B cell (primary cell): Measurements from ENCODE around the gene RAPH1. TPM values are rescaled to one million over a fixed set of nuclear protein-coding genes. Genes with fewer than 3 reads are reported as not detected.

Experiments
- ATAC-seq: fragments of 200-7000 bp; cut with Tn5 transposase; one replicate; pipeline ENCODE4 v1.10.0; 2021; ENCODE audit warnings: low read depth, mild to moderate bottlenecking, moderate number of reproducible peaks, moderate library complexity
- CTCF ChIA-PET: fragments of 350-600 bp; sonication (Branson Sonifier 250); formaldehyde crosslinking; loops from one replicate; lab custom pipeline; 2021; ENCODE audit warnings: antibody characterized with exemption, inconsistent platforms; lab: Charles Lee
- POLR2A ChIA-PET: fragments of 350-600 bp; sonication (Branson Sonifier 250); formaldehyde crosslinking; loops from one replicate; lab custom pipeline; 2021; ENCODE audit warnings: antibody characterized with exemption; lab: Charles Lee
- DNase-seq: peaks from one replicate; pipeline ENCODE4 v3.0.0; 2013
- H2AFZ ChIP-seq: 2 replicates; pipeline ENCODE4 v1.6.1; 2012; ENCODE audit warnings: mild to moderate bottlenecking, low read depth, low read length; ENCODE audit not compliant: insufficient read depth, poor library complexity, severe bottlenecking
- H3K27ac ChIP-seq, 2 donors: 1 replicate in 1 of 2; 2 replicates in 1 of 2; pipeline ENCODE4 v1.5.1; 2012 to 2013; ENCODE audit warnings: low read length in 2 of 2, mild to moderate bottlenecking in 2 of 2, moderate library complexity in 1 of 2
- H3K27me3 ChIP-seq, 4 experiments: fragments of 200-600 bp in 1 of 4; sonication (generic) in 1 of 4; replicated peaks in 1 of 4; 1 replicate in 2 of 4; 2 replicates in 2 of 4; pipeline versions ENCODE4 v1.6.1 to v1.7.0; 2013 to 2016; ENCODE audit warnings: low read length in 3 of 4, mild to moderate bottlenecking in 2 of 4, mixed read lengths in 1 of 4, moderate library complexity in 1 of 4; ENCODE audit not compliant: insufficient read depth in 4 of 4, control insufficient read depth in 3 of 4; ENCODE audit errors: control extremely low read depth in 1 of 4
- H3K36me3 ChIP-seq, 2 experiments: replicated peaks in 1 of 2; 1 replicate in 1 of 2; 2 replicates in 1 of 2; pipeline versions ENCODE4 v1.6.1 to v1.7.1; 2013; ENCODE audit warnings: low read length in 1 of 2; ENCODE audit not compliant: insufficient read depth in 2 of 2, control insufficient read depth in 1 of 2; ENCODE audit errors: control extremely low read depth in 1 of 2, extremely low read depth in 1 of 2
- H3K4me1 ChIP-seq, 2 donors: fragments of 200-600 bp in 1 of 2; sonication (generic) in 1 of 2; 1 replicate in 1 of 2; 2 replicates in 1 of 2; pipeline versions ENCODE4 v1.5.1 to v1.6.1; 2013 to 2017; ENCODE audit warnings: low read length in 2 of 2; ENCODE audit not compliant: control insufficient read depth in 2 of 2, insufficient read depth in 2 of 2
- H3K4me2 ChIP-seq: replicated peaks from 2 replicates; pipeline ENCODE3; 2012; ENCODE audit warnings: mild to moderate bottlenecking, low read depth, low read length; ENCODE audit not compliant: poor library complexity, severe bottlenecking
- H3K4me3 ChIP-seq, 5 experiments: fragments of 200-600 bp in 1 of 5; sonication (generic) in 1 of 5; 1 replicate in 3 of 5; 2 replicates in 2 of 5; pipeline versions ENCODE4 v1.5.1 to v1.7.0; 2011 to 2016; ENCODE audit warnings: low read length in 4 of 5, mild to moderate bottlenecking in 4 of 5, low read depth in 2 of 5, control low read depth in 1 of 5, moderate library complexity in 1 of 5; ENCODE audit not compliant: insufficient read depth in 1 of 5; ENCODE audit errors: control extremely low read depth in 1 of 5, extremely low read depth in 1 of 5
- H3K79me2 ChIP-seq: fragments of 200-600 bp; sonication (generic); one replicate; pipeline ENCODE4 v1.6.0; 2016; ENCODE audit warnings: low read length; ENCODE audit not compliant: control insufficient read depth, insufficient read depth
- H3K9ac ChIP-seq: fragments of 200-600 bp; sonication (generic); 2 replicates; pipeline ENCODE4 v1.6.1; 2017; ENCODE audit warnings: mild to moderate bottlenecking, low read length, moderate library complexity
- H3K9me3 ChIP-seq, 3 donors: one replicate each; pipeline versions ENCODE4 v1.6.1 to v1.7.1; 2013; ENCODE audit warnings: low read length in 2 of 3; ENCODE audit not compliant: control insufficient read depth in 2 of 3, insufficient read depth in 1 of 3; ENCODE audit errors: control extremely low read depth in 1 of 3
- H4K20me1 ChIP-seq: 2 replicates; pipeline ENCODE4 v1.6.0; 2012; ENCODE audit warnings: mild to moderate bottlenecking, low read length; ENCODE audit not compliant: insufficient read depth, control insufficient read depth, poor library complexity, severe bottlenecking
- H3K27ac Mint-ChIP-seq: one replicate; pipeline ENCODE4 v1.8.0; 2021; ENCODE audit warnings: mixed read lengths
- H3K27me3 Mint-ChIP-seq: one replicate; pipeline ENCODE4 v1.8.0; 2021; ENCODE audit warnings: mixed read lengths
- H3K4me1 Mint-ChIP-seq: one replicate; pipeline ENCODE4 v1.8.0; 2021; ENCODE audit warnings: mixed read lengths
- H3K4me3 Mint-ChIP-seq: one replicate; pipeline ENCODE4 v1.8.0; 2021; ENCODE audit warnings: mixed read lengths
- H3K9me3 Mint-ChIP-seq: one replicate; pipeline ENCODE4 v1.8.0; 2022; ENCODE audit warnings: mixed read lengths; ENCODE audit not compliant: insufficient read depth
- CTCF ChIP-seq: fragments of 200-600 bp; IDR thresholded peaks from one replicate; pipeline ENCODE4 v1.8.0; 2022; ENCODE audit warnings: antibody characterized with exemption, mild to moderate bottlenecking
- EZH2 ChIP-seq: IDR thresholded peaks from 2 replicates; pipeline ENCODE4 v1.6.1; 2012; ENCODE audit warnings: borderline replicate concordance, low read depth, mild to moderate bottlenecking, moderate library complexity, low read length; ENCODE audit not compliant: insufficient read depth, poor library complexity, severe bottlenecking
- WGBS: methylation state at CpG from one replicate; pipeline ENCODE4 v1.1.5; 2013; ENCODE audit warnings: missing lambda C conversion rate; ENCODE audit not compliant: insufficient coverage; 5-methylcytosine and 5-hydroxymethylcytosine counted together
- intact Hi-C: fragments of 100-400 bp; cut with micrococcal nuclease; formaldehyde crosslinking; loops from one replicate; pipeline ENCODE4 v1.10.0; 2022
- polyA plus RNA-seq: library from polyadenylated mRNA; depleted of rRNA; stranded (reverse); fragments of >200 nt; gene quantifications from 2 replicates; pipeline ENCODE4 v1.2.3, GENCODE V29; 2012
- total RNA-seq, 2 donors: library from RNA; stranded (reverse); fragments of 120-200 nt in 1 of 2; gene quantifications; 1 replicate in 1 of 2; 2 replicates in 1 of 2; pipeline versions ENCODE4 v1.2.3 to v1.2.4, GENCODE V29; 2013 to 2022

The RAPH1 gene
- total and polyA plus RNA-seq, 2 donors (not counting 1 experiment from before 2014, with no cell fraction given) = 0.13 TPM; not detected in 1

- no peaks in the 10 kb centered on the region for H3K27me3 Mint-ChIP-seq
- TF ChIP-seq EZH2 (no peak), CTCF (no peak)
- Histone ChIP-seq H3K79me2 (no peaks in the 10 kb centered on the region), H3K9ac (no peak overlapping the region), H3K9me3 (no peaks in the 10 kb centered on the region), H3K4me2 (no peak overlapping the region), H3K36me3 (no peaks in the 10 kb centered on the region), H2AFZ (no peak overlapping the region), H4K20me1 (no peaks in the 10 kb centered on the region), H3K4me1 (no peaks in the 10 kb centered on the region), H3K27me3 (no peaks in the 10 kb centered on the region), H3K27ac (no peak overlapping the region), H3K4me3 (no peak overlapping the region)
- H3K27ac Mint-ChIP-seq = no peak overlapping the region
- WGBS = 92% methylated on average over 2 of the region's 3 CpGs
- H3K4me1 Mint-ChIP-seq = no peaks in the 10 kb centered on the region
- H3K4me3 Mint-ChIP-seq = no peak overlapping the region
- no peaks in the 10 kb centered on the region for H3K9me3 Mint-ChIP-seq
- ChIA-PET CTCF (no interaction called here), POLR2A (no interaction called here)
- ATAC-seq = no peak
- intact Hi-C loops = no loop called here
- no peak for DNase-seq
Measured at GRCh38 chr2:203441463-203441862, 93.6 kb downstream of the RAPH1 start.

GRCh38 chr2:203440671-203441070, 94.4 kb downstream of the RAPH1 start:
- 98% methylated on average over 4 of the region's 4 CpGs for WGBS
- H3K9me3 ChIP-seq = no peaks in the 10 kb centered on the region
- no peaks in the 10 kb centered on the region for H3K36me3 ChIP-seq
- ATAC-seq = no peak
- no peak overlapping the region for H3K9ac ChIP-seq
- Mint-ChIP-seq H3K4me3 (no peak overlapping the region), H3K4me1 (no peaks in the 10 kb centered on the region), H3K27me3 (no peaks in the 10 kb centered on the region), H3K9me3 (no peaks in the 10 kb centered on the region), H3K27ac (no peak overlapping the region)
- intact Hi-C loops = no loop called here
- H3K27me3 ChIP-seq = no peaks in the 10 kb centered on the region
- no peak overlapping the region for H2AFZ ChIP-seq
- no peak overlapping the region for H3K27ac ChIP-seq
- CTCF ChIA-PET = no interaction called here
- DNase-seq = no peak
- H3K4me1 ChIP-seq = no peaks in the 10 kb centered on the region
- H3K79me2 ChIP-seq = no peaks in the 10 kb centered on the region
- TF ChIP-seq EZH2 (no peak), CTCF (no peak)
- H3K4me3 ChIP-seq = no peak overlapping the region
- H4K20me1 ChIP-seq = no peaks in the 10 kb centered on the region
- no peak overlapping the region for H3K4me2 ChIP-seq
- POLR2A ChIA-PET = no interaction called here
